AG04450 (cell line): ENCODE results near the gene GAS7. TPM values are rescaled to one million over a fixed set of nuclear protein-coding genes. Genes with fewer than 3 reads are reported as not detected.
A peak's percentile ranks its signal among the peaks of the same experiment; 100 is the strongest.
"Not testable (repeated sequence)": the region's sequence is repeated elsewhere in the genome, so short reads cannot be mapped to it uniquely, and the experiment has no call there.

Source experiments
- CTCF ChIA-PET: fragments of 300-600, 350-600 bp; formaldehyde crosslinking; extraction: SDS; loops from one replicate; lab custom pipeline; 2022; ENCODE audit warnings: antibody characterized with exemption, inconsistent platforms; lab: Charles Lee
- POLR2A ChIA-PET: fragments of 350-600 bp; formaldehyde crosslinking; extraction: SDS; loops from one replicate; lab custom pipeline; 2021; ENCODE audit warnings: antibody characterized with exemption, inconsistent platforms; lab: Yijun Ruan, JAX
- DNase-seq: peaks from one replicate; pipeline ENCODE4 v3.0.0-alpha.2; 2011; ENCODE audit warnings: low read depth, low spot score
- H3K27ac ChIP-seq: one replicate; pipeline ENCODE4 v1.5.1; 2012; ENCODE audit warnings: low read depth, low read length, control low read depth
- H3K27me3 ChIP-seq: one replicate; pipeline ENCODE4 v1.6.0; 2012; ENCODE audit warnings: low read length; ENCODE audit not compliant: control insufficient read depth, insufficient read depth
- H3K4me3 ChIP-seq: 2 replicates; pipeline ENCODE4 v1.5.1; 2011; ENCODE audit warnings: mild to moderate bottlenecking, low read depth, low read length, control low read depth
- H3K9me3 ChIP-seq: 2 replicates; pipeline ENCODE4 v1.5.1; 2012; ENCODE audit warnings: low read length; ENCODE audit not compliant: control insufficient read depth, insufficient read depth
- CTCF ChIP-seq: IDR thresholded peaks from 2 replicates; pipeline ENCODE4 v1.5.1; 2011; ENCODE audit warnings: low read depth, low read length, control low read depth, inconsistent platforms
- polyA plus RNA-seq: library from polyadenylated mRNA; depleted of rRNA; stranded (reverse); fragments of >200 nt; gene quantifications from 2 replicates; pipeline ENCODE4 v1.2.3, GENCODE V29; 2011

The GAS7 gene
- polyA plus RNA-seq, 1 experiment = 5.6 TPM

- no peaks in the 10 kb centered on the region for H3K27me3 ChIP-seq
- no peak for DNase-seq
- no peak overlapping the region for H3K27ac ChIP-seq
- POLR2A ChIA-PET = no interaction called here
- H3K9me3 ChIP-seq = no peaks in the 10 kb centered on the region; the same call in 1 of the 2 replicates
- H3K4me3 ChIP-seq = no peak overlapping the region
- TF ChIP-seq CTCF = no peak
- CTCF ChIA-PET = interaction anchor here (0.6 to 9.4 kb wide), 5 partner anchors 29 to 920 kb away, joined by 3 to 205 read pairs (median 4); no protein-coding TSS in a partner anchor
These were observed 272.9 kb downstream of the GAS7 start for GRCh38 chr17:9925457-9925856.

GRCh38 chr17:9924735-9925191 lies 273.6 kb downstream of the GAS7 start:
- Histone ChIP-seq H3K27me3 (no peaks in the 10 kb centered on the region), H3K27ac (peak overlapping the region; percentile 21), H3K9me3 (no peaks in the 10 kb centered on the region; the same call in 1 of the 2 replicates), H3K4me3 (no peak overlapping the region)
- TF ChIP-seq CTCF = peak; percentile 85
- DNase-seq = peak; percentile 21
- POLR2A ChIA-PET = no interaction called here
- CTCF ChIA-PET = interaction anchor here (0.6 to 9.4 kb wide), 12 partner anchors 9 to 920 kb away, joined by 3 to 205 read pairs (median 3); no protein-coding TSS in a partner anchor

- no peak for DNase-seq
- POLR2A ChIA-PET = no interaction called here
- H3K4me3 ChIP-seq = no peak overlapping the region
- peaks cover 14% of the 10 kb centered on the region for H3K9me3 ChIP-seq
- no peaks in the 10 kb centered on the region for H3K27me3 ChIP-seq
- no peak for TF ChIP-seq CTCF
- H3K27ac ChIP-seq = no peak overlapping the region
- CTCF ChIA-PET = interaction anchor here (0.6 to 9.4 kb wide), 4 partner anchors 683 to 696 kb away, joined by 3 to 205 read pairs (median 20); no protein-coding TSS in a partner anchor
These were observed 276.2 kb downstream of the GAS7 start for GRCh38 chr17:9922012-9922848.

GRCh38 chr17:9921216-9921615 lies 277.2 kb downstream of the GAS7 start:
- peaks cover 22% of the 10 kb centered on the region for H3K9me3 ChIP-seq
- H3K4me3 ChIP-seq, H3K27me3 ChIP-seq, H3K27ac ChIP-seq, POLR2A ChIA-PET, DNase-seq: not testable (repeated sequence)
- CTCF ChIA-PET = interaction anchor here (0.6 to 7.2 kb wide), 3 partner anchors 684 to 697 kb away, joined by 3 to 36 read pairs (median 4); no protein-coding TSS in a partner anchor

- H3K27me3 ChIP-seq = no peaks in the 10 kb centered on the region
- POLR2A ChIA-PET = no interaction called here
- no peak for DNase-seq
- CTCF ChIA-PET = interaction anchor here (7.2 kb wide), 1 partner anchor 699 kb away, joined by 36 read pairs; no protein-coding TSS in a partner anchor
- H3K4me3 ChIP-seq = no peak overlapping the region
- H3K27ac ChIP-seq = no peak overlapping the region
- peaks cover 33% of the 10 kb centered on the region for H3K9me3 ChIP-seq
- TF ChIP-seq CTCF = no peak
These were observed 279.5 kb downstream of the GAS7 start for GRCh38 chr17:9918804-9919352.
